HCT116 (cell line): ENCODE results near the gene SNN. TPM values are rescaled to one million over a fixed set of nuclear protein-coding genes. Genes with fewer than 3 reads are reported as not detected.

ENCODE experiments used
- ATAC-seq: fragments of 200-7000 bp; cut with Tn5 transposase; 2 replicates; pipeline ENCODE4 v1.9.1; 2020; ENCODE audit warnings: mild to moderate bottlenecking, moderate library complexity
- BruUV-seq: library from RNA; stranded (reverse); fragments of 400-500 nt; replicated peaks from 2 replicates; lab custom pipeline; 2021; lab: Mats Ljungman, UMichigan
- CTCF ChIA-PET: fragments of 300-600 bp; sonication (Branson Sonifier 250); formaldehyde crosslinking; loops from one replicate; lab custom pipeline; 2021; ENCODE audit warnings: antibody characterized with exemption; lab: Charles Lee
- POLR2A ChIA-PET: fragments of 300-600, 350-600 bp; sonication (Branson Sonifier 250); formaldehyde crosslinking; loops from one replicate; lab custom pipeline; 2021; ENCODE audit warnings: antibody characterized with exemption; lab: Charles Lee
- RAD21 ChIA-PET, 2 experiments: fragments of 300-600 bp; sonication (Branson Sonifier 250); formaldehyde crosslinking; loops; one replicate each; lab custom pipeline; 2023; ENCODE audit warnings: low total read pairs in 2 of 2; ENCODE audit not compliant: uncharacterized antibody in 2 of 2, unreplicated experiment in 2 of 2, low non-redundant PET in 1 of 2; lab: Charles Lee
- DNase-seq: peaks from one replicate; pipeline ENCODE4 v3.0.0-alpha.2; 2010; ENCODE audit warnings: low read depth, low spot score
- H2AFZ ChIP-seq: fragments of 200-600 bp; shearing (Covaris generic), sonication (generic); 2 replicates; pipeline ENCODE4 v1.6.1; 2017; ENCODE audit warnings: low read depth, mixed run types, mixed read lengths, antibody characterized with exemption, low read length; ENCODE audit not compliant: poor library complexity, severe bottlenecking
- H3K27ac ChIP-seq: 2 replicates; pipeline ENCODE4 v1.5.1; 2012; ENCODE audit warnings: low read depth, low read length
- H3K27me3 ChIP-seq: fragments of 200-600 bp; sonication (generic); 2 replicates; pipeline ENCODE4 v1.6.1; 2016; ENCODE audit warnings: mixed run types, low read length, mixed read lengths; ENCODE audit not compliant: insufficient read depth
- H3K36me3 ChIP-seq, 2 experiments: fragments of 200-500 bp in 1 of 2; fragments of 200-600 bp in 1 of 2; sonication (Bioruptor generic) in 1 of 2; sonication (generic) in 1 of 2; 2 replicates each; pipeline versions ENCODE4 v1.5.1 to v1.6.1; 2014 to 2016; ENCODE audit warnings: low read length in 2 of 2, inconsistent platforms in 1 of 2, mixed read lengths in 1 of 2, mixed run types in 1 of 2; ENCODE audit not compliant: insufficient read depth in 2 of 2, control insufficient read depth in 1 of 2
- H3K4me1 ChIP-seq, 2 experiments: fragments of 200-600 bp in 1 of 2; sonication (generic) in 1 of 2; 2 replicates each; pipeline versions ENCODE4 v1.5.1 to v1.6.1; 2012 to 2017; ENCODE audit warnings: low read length in 2 of 2, inconsistent platforms in 1 of 2, mild to moderate bottlenecking in 1 of 2, mixed read lengths in 1 of 2, mixed run types in 1 of 2, moderate library complexity in 1 of 2; ENCODE audit not compliant: insufficient read depth in 2 of 2, control insufficient read depth in 1 of 2
- H3K4me2 ChIP-seq: fragments of 200-600 bp; sonication (generic); 2 replicates; pipeline ENCODE4 v1.6.1; 2017; ENCODE audit warnings: mixed run types, low read length, mixed read lengths
- H3K4me3 ChIP-seq, 2 experiments: fragments of 200-600 bp in 1 of 2; sonication (generic) in 1 of 2; replicated peaks in 1 of 2; 2 replicates each; pipeline ENCODE4 v1.5.1; 2011 to 2016; ENCODE audit warnings: low read length in 2 of 2, control low read depth in 1 of 2, low read depth in 1 of 2, mild to moderate bottlenecking in 1 of 2, mixed read lengths in 1 of 2, mixed run types in 1 of 2
- H3K79me2 ChIP-seq: fragments of 200-600 bp; sonication (generic); 2 replicates; pipeline ENCODE4 v1.6.1; 2017; ENCODE audit warnings: mild to moderate bottlenecking, mixed run types, low read length, moderate library complexity, mixed read lengths; ENCODE audit not compliant: insufficient read depth
- H3K9ac ChIP-seq: fragments of 200-600 bp; sonication (generic); 2 replicates; pipeline ENCODE4 v1.6.1; 2016; ENCODE audit warnings: low read length, mixed read lengths
- H3K9me2 ChIP-seq: fragments of 200-600 bp; sonication (generic), shearing (Covaris generic); 2 replicates; pipeline ENCODE4 v1.6.1; 2017; ENCODE audit warnings: mixed run types, mild to moderate bottlenecking, moderate library complexity; ENCODE audit not compliant: insufficient read depth
- H3K9me3 ChIP-seq, 2 experiments: fragments of 200-500 bp in 1 of 2; fragments of 200-600 bp in 1 of 2; sonication (Bioruptor generic) in 1 of 2; sonication (generic) in 1 of 2; 2 replicates each; pipeline ENCODE4 v1.6.1; 2014 to 2017; ENCODE audit warnings: low read length in 2 of 2, mixed read lengths in 2 of 2, inconsistent platforms in 1 of 2, low read depth in 1 of 2, mild to moderate bottlenecking in 1 of 2, mixed run types in 1 of 2, moderate library complexity in 1 of 2; ENCODE audit not compliant: control insufficient read depth in 1 of 2, insufficient read depth in 1 of 2
- H4K20me1 ChIP-seq: fragments of 200-600 bp; sonication (generic), shearing (Covaris generic); 2 replicates; pipeline ENCODE4 v1.6.1; 2017; ENCODE audit warnings: mixed run types, mild to moderate bottlenecking, moderate library complexity; ENCODE audit not compliant: insufficient read depth
- CBX3 ChIP-seq: IDR thresholded peaks from 2 replicates; pipeline ENCODE4 v1.6.1; 2012; ENCODE audit warnings: low read depth
- CEBPB ChIP-seq: IDR thresholded peaks from 2 replicates; pipeline ENCODE4 v1.6.1; 2012; ENCODE audit warnings: low read depth
- EGR1 ChIP-seq: IDR thresholded peaks from 2 replicates; pipeline ENCODE4 v1.6.1; 2012; ENCODE audit warnings: low read depth
- FOSL1 ChIP-seq: IDR thresholded peaks from 2 replicates; pipeline ENCODE4 v1.6.1; 2012; ENCODE audit warnings: low read depth
- JUND ChIP-seq: IDR thresholded peaks from 2 replicates; pipeline ENCODE4 v1.6.1; 2012
- MAX ChIP-seq: IDR thresholded peaks from 2 replicates; pipeline ENCODE4 v1.6.1; 2012
- RAD21 ChIP-seq: IDR thresholded peaks from 2 replicates; pipeline ENCODE4 v1.6.1; 2012; ENCODE audit warnings: low read depth, mild to moderate bottlenecking
- SP1 ChIP-seq: IDR thresholded peaks from 2 replicates; pipeline ENCODE4 v1.6.1; 2012; ENCODE audit warnings: low read depth
- SRF ChIP-seq: IDR thresholded peaks from 2 replicates; pipeline ENCODE4 v1.6.1; 2012; ENCODE audit warnings: low read depth
- TCF7L2 ChIP-seq: IDR thresholded peaks from 2 replicates; pipeline ENCODE4 v1.7.0; 2011; ENCODE audit warnings: borderline replicate concordance, inconsistent platforms; ENCODE audit not compliant: insufficient read depth, insufficient read length; ENCODE audit errors: extremely low read depth
- ZFX ChIP-seq: fragments of 450-650 bp; IDR thresholded peaks from 2 replicates; pipeline ENCODE4 v1.6.1; 2017
- intact Hi-C: fragments of 100-400 bp; cut with micrococcal nuclease; formaldehyde crosslinking; loops from 2 replicates; pipeline ENCODE4 v1.10.0; 2022
- total RNA-seq: library from RNA; stranded (reverse); gene quantifications from one replicate; pipeline ENCODE4 v1.2.1, GENCODE V29; 2021; ENCODE audit not compliant: unreplicated experiment

Gene SNN
- total RNA-seq, 1 experiment from 2014 or later, result 12.2 TPM

GRCh38 chr16:11639008-11639562, 29.2 kb upstream of the SNN start:
- H3K9ac ChIP-seq, result no peak overlapping the region
- CTCF ChIA-PET, result interaction anchor here (0.7 to 1.7 kb wide), 3 partner anchors 21 to 232 kb away, joined by 3 to 7 read pairs (median 4); no protein-coding TSS in a partner anchor
- H3K4me2 ChIP-seq, result no peak overlapping the region
- intact Hi-C loops, result no loop called here
- no peaks in the 10 kb centered on the region for H4K20me1 ChIP-seq
- no peaks in the 10 kb centered on the region for H3K79me2 ChIP-seq
- POLR2A ChIA-PET, result interaction anchor here (0.7 kb wide), 1 partner anchor 52 kb away, joined by 5 read pairs; no protein-coding TSS in a partner anchor
- H3K4me1 ChIP-seq, result peaks cover 20 to 31% of the 10 kb centered on the region in 2 experiments
- H3K4me3 ChIP-seq, result no peak overlapping the region
- no peak overlapping the region for H3K27ac ChIP-seq
- no peak overlapping the region for H2AFZ ChIP-seq
- TF ChIP-seq TCF7L2, result no peak
- no peak for TF ChIP-seq JUND
- no peak for TF ChIP-seq CBX3
- TF ChIP-seq, all 23 proteins: peak for 0
- Histone ChIP-seq H3K36me3 (no peaks in the 10 kb centered on the region), H3K9me3 (no peaks in the 10 kb centered on the region), H3K27me3 (no peaks in the 10 kb centered on the region), H3K9me2 (no peaks in the 10 kb centered on the region)
- ATAC-seq (no peak), DNase-seq (no peak)
- no TSS peak for BruUV-seq
- RAD21 ChIA-PET, result no interaction called here

DNA sequence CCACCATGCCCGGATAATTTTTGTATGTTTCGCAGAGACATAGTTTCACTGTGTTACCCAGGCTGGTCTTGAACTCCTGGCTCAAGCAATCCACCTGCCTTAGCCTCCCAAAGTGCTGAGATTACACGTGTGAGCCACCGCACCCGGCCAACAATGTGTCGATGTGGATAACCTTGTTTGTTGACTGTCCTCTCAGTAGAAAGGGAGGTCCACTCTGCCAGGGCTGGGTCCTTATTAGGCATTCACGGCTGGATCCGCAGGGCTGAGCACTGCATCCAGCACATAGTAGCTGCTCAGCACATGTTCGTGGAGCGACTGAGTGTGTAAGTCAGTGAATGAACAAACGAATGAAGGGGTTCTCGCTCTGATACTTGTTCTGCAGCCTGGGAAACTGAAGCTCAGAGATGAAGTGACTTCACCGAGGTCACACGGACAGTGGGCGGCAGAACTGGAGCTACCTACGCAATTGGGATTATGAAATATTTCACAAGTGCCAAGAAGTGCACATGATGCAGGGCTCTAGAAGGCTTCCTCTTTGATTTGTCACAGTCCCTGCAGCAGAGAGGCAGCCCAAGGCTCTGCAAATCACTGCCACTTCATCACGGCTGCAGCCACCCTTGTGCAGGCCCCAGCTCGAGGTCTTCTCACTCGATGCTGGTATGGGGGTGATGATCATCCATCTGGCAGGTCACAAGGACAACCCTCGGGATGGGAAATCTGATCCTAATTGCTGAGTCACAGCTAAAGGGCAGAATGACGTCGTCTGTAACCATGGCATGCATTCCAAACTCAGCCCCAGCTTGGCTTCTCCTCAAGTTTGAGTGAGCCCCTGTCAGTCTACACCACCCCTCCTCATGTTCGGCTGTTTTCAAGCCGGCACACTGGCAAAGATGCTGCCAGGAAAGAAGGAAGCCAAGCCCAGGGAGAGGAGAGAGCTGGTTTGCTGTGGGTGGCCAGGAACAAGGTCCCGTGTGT, 28.0 kb upstream of the SNN start:
- H3K27me3 ChIP-seq, result no peaks in the 10 kb centered on the region
- peak overlapping the region; percentile 95 for H2AFZ ChIP-seq
- H3K9me2 ChIP-seq, result no peaks in the 10 kb centered on the region
- peak overlapping the region; percentile 58 for H3K27ac ChIP-seq
- no peaks in the 10 kb centered on the region for H3K36me3 ChIP-seq
- intact Hi-C loops, result loop anchor here (2.0 to 5.0 kb wide), 2 partner anchors 58 to 233 kb away; no protein-coding TSS in a partner anchor
- TSS peak; percentile 78 for BruUV-seq
- ATAC-seq, result peak; percentile 57
- POLR2A ChIA-PET, result interaction anchor here (0.8 to 1.4 kb wide), 5 partner anchors 9 to 384 kb away, joined by 3 to 5 read pairs (median 3); partner anchors contain the start of gene SOCS1
- H3K4me1 ChIP-seq, result peaks cover 20 to 31% of the 10 kb centered on the region in 2 experiments
- no peaks in the 10 kb centered on the region for H3K9me3 ChIP-seq
- H3K4me3 ChIP-seq, result no peak overlapping the region
- no peaks in the 10 kb centered on the region for H3K79me2 ChIP-seq
- TF ChIP-seq EGR1, result peak; percentile 80
- TF ChIP-seq SRF, result no peak
- TF ChIP-seq CEBPB, result peak; percentile 95
- no peak for TF ChIP-seq ZFX
- peak; percentile 63 for TF ChIP-seq SP1
- TF ChIP-seq JUND, result peak; percentile 68
- TF ChIP-seq FOSL1, result peak; percentile 62
- peak; percentile 65 for TF ChIP-seq MAX
- peak; percentile 24; the same call in 1 of the 2 replicates for TF ChIP-seq RAD21
- H4K20me1 ChIP-seq, result no peaks in the 10 kb centered on the region
- H3K9ac ChIP-seq, result peak overlapping the region; percentile 39
- peak; percentile 63 for DNase-seq
- RAD21 ChIA-PET, result interaction anchor here (0.6 to 1.5 kb wide), 5 partner anchors 55 to 234 kb away, joined by 3 to 5 read pairs (median 4); no protein-coding TSS in a partner anchor
- CTCF ChIA-PET, result interaction anchor here (0.7 to 2.4 kb wide), 8 partner anchors 11 to 244 kb away, joined by 3 to 14 read pairs (median 4); no protein-coding TSS in a partner anchor
- H3K4me2 ChIP-seq, result peak overlapping the region; percentile 62
